ENCODE measurements around the gene CD37.

DNA sequence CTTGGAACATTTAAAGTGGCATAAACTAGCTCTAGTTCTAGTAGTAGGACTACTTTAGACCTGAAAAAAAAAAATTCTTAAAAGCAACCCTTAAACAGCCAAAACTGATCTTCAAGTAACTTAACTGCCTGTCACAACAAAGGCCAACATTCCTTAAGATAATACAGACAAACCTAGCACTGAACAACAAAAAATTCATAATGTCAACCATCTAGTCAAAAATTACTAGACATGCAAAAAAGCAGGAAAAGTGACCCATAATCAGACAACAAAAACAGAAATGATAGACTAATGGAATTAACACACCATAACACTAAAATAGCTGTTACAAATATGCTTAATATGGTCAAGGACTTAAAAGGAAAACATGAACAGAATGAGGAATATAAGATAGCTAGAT lies 16.9 kb upstream of the CD37 start:
- TF ChIP-seq CTCF (IDR thresholded peaks at IDR 0.05): no peak
- TF ChIP-seq POLR2A (IDR thresholded peaks at IDR 0.05): no peak

All from adrenal gland (tissue), 5 donors.